ENCODE results near the gene ECSCR.

The ECSCR gene

DNA sequence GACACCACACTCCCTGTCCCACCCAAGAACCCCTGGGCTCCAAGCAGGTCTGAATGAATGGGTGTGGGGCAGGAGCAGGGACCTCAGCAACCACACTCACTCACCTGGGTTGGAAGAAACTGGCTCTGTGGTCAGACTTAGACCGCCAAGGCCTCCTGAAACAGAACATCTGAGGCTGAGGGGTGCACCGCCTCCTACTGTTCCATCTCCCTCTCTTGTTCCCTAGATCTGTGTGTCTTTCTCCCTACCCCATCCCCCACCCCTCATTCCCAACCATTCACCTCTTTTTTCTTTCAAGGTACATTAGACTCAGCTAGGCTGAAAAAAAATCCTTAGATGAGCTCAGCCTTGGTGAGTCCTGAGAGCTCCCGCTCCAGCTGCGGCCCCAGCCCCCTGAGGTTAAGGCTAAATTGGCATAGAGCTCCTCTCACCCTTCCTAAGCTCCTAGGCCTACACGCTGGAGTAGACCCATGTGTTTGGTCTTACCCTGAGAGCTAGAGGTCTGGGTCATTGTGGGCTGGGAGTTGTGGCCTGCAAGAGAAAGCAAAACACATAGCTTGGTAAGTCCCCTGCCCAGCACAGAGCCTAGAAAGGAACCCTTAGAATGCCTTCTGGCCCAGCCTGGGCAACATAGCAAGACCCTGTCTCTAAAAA lies 4.8 kb downstream of the ECSCR start:
- POLR2A ChIA-PET: interaction anchor here (0.5 to 1.1 kb wide), 3 partner anchors 9 to 176 kb away, joined by 3 to 6 read pairs (median 5); no protein-coding TSS in a partner anchor
- no peaks in the 10 kb centered on the region for H3K36me3 ChIP-seq (ENCODE audit: control insufficient read depth in 2 of 2, insufficient read depth in 1 of 2, low read length in 2 of 2)
- TF ChIP-seq ZNF121 (tag by site-specific recombination; IDR thresholded peaks at IDR 0.05) (peak; percentile 80), TRIM28 (IDR thresholded peaks at IDR 0.05; ENCODE audit: borderline replicate concordance, low read length) (no peak)
- H3K4me1 ChIP-seq (ENCODE audit: control insufficient read depth, insufficient read depth, low read length): no peaks in the 10 kb centered on the region; the same call in 1 of the 2 replicates
- H3K9me3 ChIP-seq (ENCODE audit: control insufficient read depth, insufficient read depth, low read depth, low read length): no peaks in the 10 kb centered on the region
- CTCF ChIA-PET: interaction anchor here (0.9 kb wide), 1 partner anchor 35 kb away, joined by 4 read pairs; no protein-coding TSS in a partner anchor
- H3K4me3 ChIP-seq (ENCODE audit: low read depth, low read length): no peak overlapping the region
- H3K27ac ChIP-seq (ENCODE audit: extremely low read depth, low read depth, low read length): no peak overlapping the region

DNA sequence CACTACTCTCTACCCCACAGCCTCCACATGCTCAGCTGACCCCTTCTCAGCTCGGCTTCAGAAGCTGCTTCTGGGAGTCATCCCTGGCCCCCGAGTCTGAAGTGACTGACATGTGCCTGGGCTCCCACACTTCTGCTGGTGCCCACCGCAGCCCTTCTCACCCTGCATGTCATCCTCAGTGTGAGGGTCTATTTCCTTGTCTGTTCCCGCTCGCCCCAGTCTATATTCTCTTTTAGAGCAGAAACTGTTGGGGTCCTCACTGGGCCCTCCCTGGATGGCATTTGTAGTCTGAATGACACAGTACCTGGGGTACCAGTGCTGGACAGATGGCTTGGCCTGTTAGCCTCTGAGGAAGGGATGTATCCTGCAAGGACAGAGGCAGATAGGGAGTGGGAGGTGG lies 5.3 kb downstream of the ECSCR start:
- Histone ChIP-seq H3K4me3 (ENCODE audit: low read depth, low read length) (no peak overlapping the region), H3K9me3 (ENCODE audit: control insufficient read depth, insufficient read depth, low read depth, low read length) (no peaks in the 10 kb centered on the region), H3K27ac (ENCODE audit: extremely low read depth, low read depth, low read length) (no peak overlapping the region), H3K36me3 (ENCODE audit: control insufficient read depth in 2 of 2, insufficient read depth in 1 of 2, low read length in 2 of 2) (no peaks in the 10 kb centered on the region), H3K4me1 (ENCODE audit: control insufficient read depth, insufficient read depth, low read length) (no peaks in the 10 kb centered on the region; the same call in 1 of the 2 replicates)
- ChIA-PET CTCF (interaction anchor here (0.9 kb wide), 1 partner anchor 35 kb away, joined by 4 read pairs; no protein-coding TSS in a partner anchor), POLR2A (interaction anchor here (1.1 kb wide), 1 partner anchor 9 kb away, joined by 3 read pairs; no protein-coding TSS in a partner anchor)
- no peak for TF ChIP-seq ZNF600 (tag by site-specific recombination; IDR thresholded peaks at IDR 0.05)
- TF ChIP-seq ZNF223 (tag by site-specific recombination; IDR thresholded peaks at IDR 0.05): no peak
- TF ChIP-seq BCL11A (tag by site-specific recombination; IDR thresholded peaks at IDR 0.05; ENCODE audit: low read depth): no peak
- TF ChIP-seq ZNF248 (tag by site-specific recombination; IDR thresholded peaks at IDR 0.05): no peak
- no peak for TF ChIP-seq ZFP37 (tag by site-specific recombination; IDR thresholded peaks at IDR 0.05)
- no peak for TF ChIP-seq ZBTB8A (tag by site-specific recombination; IDR thresholded peaks at IDR 0.05)
- TF ChIP-seq, protein P1, sequence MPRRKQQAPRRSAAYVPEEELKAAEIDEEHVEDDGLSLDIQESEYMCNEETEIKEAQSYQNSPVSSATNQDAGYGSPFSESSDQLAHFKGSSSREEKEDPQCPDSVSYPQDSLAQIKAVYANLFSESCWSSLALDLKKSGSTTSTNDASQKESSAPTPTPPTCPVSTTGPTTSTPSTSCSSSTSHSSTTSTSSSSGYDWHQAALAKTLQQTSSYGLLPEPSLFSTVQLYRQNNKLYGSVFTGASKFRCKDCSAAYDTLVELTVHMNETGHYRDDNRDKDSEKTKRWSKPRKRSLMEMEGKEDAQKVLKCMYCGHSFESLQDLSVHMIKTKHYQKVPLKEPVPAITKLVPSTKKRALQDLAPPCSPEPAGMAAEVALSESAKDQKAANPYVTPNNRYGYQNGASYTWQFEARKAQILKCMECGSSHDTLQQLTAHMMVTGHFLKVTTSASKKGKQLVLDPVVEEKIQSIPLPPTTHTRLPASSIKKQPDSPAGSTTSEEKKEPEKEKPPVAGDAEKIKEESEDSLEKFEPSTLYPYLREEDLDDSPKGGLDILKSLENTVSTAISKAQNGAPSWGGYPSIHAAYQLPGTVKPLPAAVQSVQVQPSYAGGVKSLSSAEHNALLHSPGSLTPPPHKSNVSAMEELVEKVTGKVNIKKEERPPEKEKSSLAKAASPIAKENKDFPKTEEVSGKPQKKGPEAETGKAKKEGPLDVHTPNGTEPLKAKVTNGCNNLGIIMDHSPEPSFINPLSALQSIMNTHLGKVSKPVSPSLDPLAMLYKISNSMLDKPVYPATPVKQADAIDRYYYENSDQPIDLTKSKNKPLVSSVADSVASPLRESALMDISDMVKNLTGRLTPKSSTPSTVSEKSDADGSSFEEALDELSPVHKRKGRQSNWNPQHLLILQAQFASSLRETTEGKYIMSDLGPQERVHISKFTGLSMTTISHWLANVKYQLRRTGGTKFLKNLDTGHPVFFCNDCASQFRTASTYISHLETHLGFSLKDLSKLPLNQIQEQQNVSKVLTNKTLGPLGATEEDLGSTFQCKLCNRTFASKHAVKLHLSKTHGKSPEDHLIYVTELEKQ (tag by site-specific recombination; IDR thresholded peaks at IDR 0.05; ENCODE audit: borderline replicate concordance): no peak
- no peak for TF ChIP-seq ZNF654 (tag by site-specific recombination; IDR thresholded peaks at IDR 0.05; ENCODE audit: low read depth)
- TF ChIP-seq, protein P2, sequence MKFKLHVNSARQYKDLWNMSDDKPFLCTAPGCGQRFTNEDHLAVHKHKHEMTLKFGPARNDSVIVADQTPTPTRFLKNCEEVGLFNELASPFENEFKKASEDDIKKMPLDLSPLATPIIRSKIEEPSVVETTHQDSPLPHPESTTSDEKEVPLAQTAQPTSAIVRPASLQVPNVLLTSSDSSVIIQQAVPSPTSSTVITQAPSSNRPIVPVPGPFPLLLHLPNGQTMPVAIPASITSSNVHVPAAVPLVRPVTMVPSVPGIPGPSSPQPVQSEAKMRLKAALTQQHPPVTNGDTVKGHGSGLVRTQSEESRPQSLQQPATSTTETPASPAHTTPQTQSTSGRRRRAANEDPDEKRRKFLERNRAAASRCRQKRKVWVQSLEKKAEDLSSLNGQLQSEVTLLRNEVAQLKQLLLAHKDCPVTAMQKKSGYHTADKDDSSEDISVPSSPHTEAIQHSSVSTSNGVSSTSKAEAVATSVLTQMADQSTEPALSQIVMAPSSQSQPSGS (tag by site-specific recombination; IDR thresholded peaks at IDR 0.05; ENCODE audit: low read depth): no peak
- no peak for TF ChIP-seq OSR2 (tag by site-specific recombination; IDR thresholded peaks at IDR 0.05)
- no peak for TF ChIP-seq ZNF561 (tag by site-specific recombination; IDR thresholded peaks at IDR 0.05; ENCODE audit: borderline replicate concordance)
- TF ChIP-seq ZNF623 (tag by site-specific recombination; IDR thresholded peaks at IDR 0.05): no peak
- no peak for TF ChIP-seq ZBTB44 (tag by site-specific recombination; IDR thresholded peaks at IDR 0.05)
